ENCODE data around the gene NME7. TPM values are rescaled to one million over a fixed set of nuclear protein-coding genes. Genes with fewer than 3 reads are reported as not detected.

NME7 gene
- total RNA-seq, 4 donors from 2014 or later = 5.0 to 8.9 (median 8.4) TPM

- intact Hi-C loops (cut with DNase I; ENCODE audit: low total_unique reads) = no loop called here
- no peak overlapping the region for H3K4me3 ChIP-seq (ENCODE audit: low read depth, poor library complexity, severe bottlenecking)
- no peak for DNase-seq (ENCODE audit: low spot score in 2 of 2)
- WGBS, 2 donors = 63 to 69% methylated on average over 7 of the region's 7 CpGs
- TF ChIP-seq POLR2A (IDR thresholded peaks at IDR 0.05) (no peak), CTCF (IDR thresholded peaks at IDR 0.05) (no peak)
These were observed 256.7 kb downstream of the NME7 start for GRCh38 chr1:169110689-169111447.

- no peak for DNase-seq (ENCODE audit: low spot score in 2 of 2)
- intact Hi-C loops (cut with DNase I; ENCODE audit: low total_unique reads) = no loop called here
- WGBS, 2 donors = 31 to 41% methylated on average over 3 of the region's 3 CpGs
- no peak for TF ChIP-seq CTCF (IDR thresholded peaks at IDR 0.05)
- no peak for TF ChIP-seq POLR2A (IDR thresholded peaks at IDR 0.05)
- no peak overlapping the region for H3K4me3 ChIP-seq (ENCODE audit: low read depth, poor library complexity, severe bottlenecking)
These were observed 257.4 kb downstream of the NME7 start for GRCh38 chr1:169110236-169110635.

- TF ChIP-seq CTCF (IDR thresholded peaks at IDR 0.05) (no peak), POLR2A (IDR thresholded peaks at IDR 0.05) (no peak)
- no peak overlapping the region for H3K4me3 ChIP-seq (ENCODE audit: low read depth, poor library complexity, severe bottlenecking)
- WGBS, 2 donors = 48 to 66% methylated on average over 8 of the region's 8 CpGs
- intact Hi-C loops (cut with DNase I; ENCODE audit: low total_unique reads) = no loop called here
- peak in 1 of 2 donors; percentile 35 for DNase-seq (ENCODE audit: low spot score in 2 of 2)
These were observed 257.9 kb downstream of the NME7 start for GRCh38 chr1:169109561-169110134.

- no peak for DNase-seq (ENCODE audit: low spot score in 2 of 2)
- TF ChIP-seq CTCF (IDR thresholded peaks at IDR 0.05) (no peak), POLR2A (IDR thresholded peaks at IDR 0.05) (no peak)
- 74 to 80% methylated on average over 10 of the region's 10 CpGs for WGBS, 2 donors
- peak overlapping the region; percentile 11 for H3K4me3 ChIP-seq (ENCODE audit: low read depth, poor library complexity, severe bottlenecking)
- intact Hi-C loops (cut with DNase I; ENCODE audit: low total_unique reads) = no loop called here
These were observed 258.6 kb downstream of the NME7 start for GRCh38 chr1:169108863-169109560.

- DNase-seq (ENCODE audit: low spot score in 2 of 2) = no peak
- intact Hi-C loops (cut with DNase I; ENCODE audit: low total_unique reads) = no loop called here
- WGBS, 2 donors = 76 to 77% methylated on average over 2 of the region's 2 CpGs
- peak overlapping the region; percentile 11 for H3K4me3 ChIP-seq (ENCODE audit: low read depth, poor library complexity, severe bottlenecking)
- TF ChIP-seq POLR2A (IDR thresholded peaks at IDR 0.05) (no peak), CTCF (IDR thresholded peaks at IDR 0.05) (no peak)
These were observed 259.4 kb downstream of the NME7 start for GRCh38 chr1:169108223-169108622.
